ENCODE data around the gene CCDC197. TPM values are rescaled to one million over a fixed set of nuclear protein-coding genes. Genes with fewer than 3 reads are reported as not detected.
A peak's percentile ranks its signal among the peaks of the same experiment; 100 is the strongest.

CCDC197 gene
- total RNA-seq, 1 experiment from 2014 or later = not detected

- Histone ChIP-seq H4K20me1 (ENCODE audit: insufficient read depth, low read depth, low read length) (no peaks in the 10 kb centered on the region), H3K36me3 (ENCODE audit: insufficient read depth, low read length) (no peaks in the 10 kb centered on the region), H3K9ac (ENCODE audit: low read length) (no peak overlapping the region), H3K4me1 (ENCODE audit: low read length) (no peaks in the 10 kb centered on the region), H3K4me2 (ENCODE audit: low read depth, low read length, poor library complexity, severe bottlenecking) (no peak overlapping the region), H3K4me3 (ENCODE audit: low read length) (no peak overlapping the region), H2AFZ (ENCODE audit: low read length) (no peak overlapping the region), H3K27me3 (ENCODE audit: low read length) (no peaks in the 10 kb centered on the region), H3K79me2 (ENCODE audit: low read length) (no peaks in the 10 kb centered on the region), H3K27ac (ENCODE audit: low read length) (no peak overlapping the region), H3K9me2 (replicated peaks; ENCODE audit: insufficient read depth, low read length) (no peaks in the 10 kb centered on the region), H3K9me3 (ENCODE audit: low read length) (no peaks in the 10 kb centered on the region)
- DNase-seq = no peak
These were observed 33.5 kb downstream of the CCDC197 start for GRCh38 chr14:94030571-94030970.

GRCh38 chr14:94031161-94031882, 34.2 kb downstream of the CCDC197 start:
- DNase-seq = no peak
- Histone ChIP-seq H3K4me1 (ENCODE audit: low read length) (no peaks in the 10 kb centered on the region), H3K4me2 (ENCODE audit: low read depth, low read length, poor library complexity, severe bottlenecking) (no peak overlapping the region), H3K4me3 (ENCODE audit: low read length) (no peak overlapping the region), H3K27me3 (ENCODE audit: low read length) (no peaks in the 10 kb centered on the region), H3K79me2 (ENCODE audit: low read length) (no peaks in the 10 kb centered on the region), H2AFZ (ENCODE audit: low read length) (no peak overlapping the region), H3K27ac (ENCODE audit: low read length) (no peak overlapping the region), H3K9me2 (replicated peaks; ENCODE audit: insufficient read depth, low read length) (no peaks in the 10 kb centered on the region), H3K9ac (ENCODE audit: low read length) (no peak overlapping the region), H4K20me1 (ENCODE audit: insufficient read depth, low read depth, low read length) (no peaks in the 10 kb centered on the region), H3K36me3 (ENCODE audit: insufficient read depth, low read length) (no peaks in the 10 kb centered on the region), H3K9me3 (ENCODE audit: low read length) (no peaks in the 10 kb centered on the region)

DNA sequence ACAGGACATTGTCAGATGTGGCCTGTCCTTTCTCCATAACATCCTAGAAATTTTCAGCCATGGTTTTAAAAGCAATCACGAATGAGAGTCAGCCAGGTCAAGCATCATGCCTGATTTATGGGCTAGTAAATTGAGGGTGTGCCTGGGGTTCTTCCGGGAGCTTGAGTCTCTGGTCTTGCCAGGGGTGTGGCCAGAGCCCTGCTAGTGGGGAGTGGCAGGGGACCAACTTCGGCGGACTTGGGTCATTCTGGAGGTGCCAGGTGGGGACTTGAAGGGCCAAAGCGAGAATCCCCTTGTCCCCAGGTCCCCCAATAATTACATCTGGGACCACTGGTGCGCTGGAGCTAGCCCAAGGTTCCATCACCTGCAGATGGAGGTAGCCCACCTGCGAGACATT, 34.8 kb downstream of the CCDC197 start:
- Histone ChIP-seq H3K4me3 (ENCODE audit: low read length) (no peak overlapping the region), H3K4me1 (ENCODE audit: low read length) (no peaks in the 10 kb centered on the region), H3K27me3 (ENCODE audit: low read length) (no peaks in the 10 kb centered on the region), H3K27ac (ENCODE audit: low read length) (no peak overlapping the region), H3K36me3 (ENCODE audit: insufficient read depth, low read length) (no peaks in the 10 kb centered on the region), H2AFZ (ENCODE audit: low read length) (no peak overlapping the region), H4K20me1 (ENCODE audit: insufficient read depth, low read depth, low read length) (no peaks in the 10 kb centered on the region), H3K9me2 (replicated peaks; ENCODE audit: insufficient read depth, low read length) (no peaks in the 10 kb centered on the region), H3K4me2 (ENCODE audit: low read depth, low read length, poor library complexity, severe bottlenecking) (no peak overlapping the region), H3K9me3 (ENCODE audit: low read length) (no peaks in the 10 kb centered on the region), H3K9ac (ENCODE audit: low read length) (no peak overlapping the region), H3K79me2 (ENCODE audit: low read length) (no peaks in the 10 kb centered on the region)
- DNase-seq = no peak

GRCh38 chr14:94034886-94035285, 37.8 kb downstream of the CCDC197 start:
- Histone ChIP-seq H4K20me1 (ENCODE audit: insufficient read depth, low read depth, low read length) (no peaks in the 10 kb centered on the region), H3K9me3 (ENCODE audit: low read length) (no peaks in the 10 kb centered on the region), H3K9me2 (replicated peaks; ENCODE audit: insufficient read depth, low read length) (no peaks in the 10 kb centered on the region), H3K4me2 (ENCODE audit: low read depth, low read length, poor library complexity, severe bottlenecking) (no peak overlapping the region), H3K4me3 (ENCODE audit: low read length) (no peak overlapping the region), H2AFZ (ENCODE audit: low read length) (no peak overlapping the region), H3K27ac (ENCODE audit: low read length) (no peak overlapping the region), H3K79me2 (ENCODE audit: low read length) (no peaks in the 10 kb centered on the region), H3K27me3 (ENCODE audit: low read length) (no peaks in the 10 kb centered on the region), H3K36me3 (ENCODE audit: insufficient read depth, low read length) (no peaks in the 10 kb centered on the region), H3K9ac (ENCODE audit: low read length) (no peak overlapping the region), H3K4me1 (ENCODE audit: low read length) (no peaks in the 10 kb centered on the region)
- no peak for DNase-seq

GRCh38 chr14:94036313-94037167, 39.4 kb downstream of the CCDC197 start:
- H3K27me3 ChIP-seq (ENCODE audit: low read length) = no peaks in the 10 kb centered on the region
- no peaks in the 10 kb centered on the region for H4K20me1 ChIP-seq (ENCODE audit: insufficient read depth, low read depth, low read length)
- no peak overlapping the region for H3K4me3 ChIP-seq (ENCODE audit: low read length)
- no peak overlapping the region for H3K27ac ChIP-seq (ENCODE audit: low read length)
- no peaks in the 10 kb centered on the region for H3K9me2 ChIP-seq (replicated peaks; ENCODE audit: insufficient read depth, low read length)
- H3K4me2 ChIP-seq (ENCODE audit: low read depth, low read length, poor library complexity, severe bottlenecking) = no peak overlapping the region
- DNase-seq = peak; percentile 95
- H3K9ac ChIP-seq (ENCODE audit: low read length) = no peak overlapping the region
- no peaks in the 10 kb centered on the region for H3K4me1 ChIP-seq (ENCODE audit: low read length)
- no peaks in the 10 kb centered on the region for H3K79me2 ChIP-seq (ENCODE audit: low read length)
- H3K9me3 ChIP-seq (ENCODE audit: low read length) = no peaks in the 10 kb centered on the region
- no peak overlapping the region for H2AFZ ChIP-seq (ENCODE audit: low read length)
- no peaks in the 10 kb centered on the region for H3K36me3 ChIP-seq (ENCODE audit: insufficient read depth, low read length)

DNA sequence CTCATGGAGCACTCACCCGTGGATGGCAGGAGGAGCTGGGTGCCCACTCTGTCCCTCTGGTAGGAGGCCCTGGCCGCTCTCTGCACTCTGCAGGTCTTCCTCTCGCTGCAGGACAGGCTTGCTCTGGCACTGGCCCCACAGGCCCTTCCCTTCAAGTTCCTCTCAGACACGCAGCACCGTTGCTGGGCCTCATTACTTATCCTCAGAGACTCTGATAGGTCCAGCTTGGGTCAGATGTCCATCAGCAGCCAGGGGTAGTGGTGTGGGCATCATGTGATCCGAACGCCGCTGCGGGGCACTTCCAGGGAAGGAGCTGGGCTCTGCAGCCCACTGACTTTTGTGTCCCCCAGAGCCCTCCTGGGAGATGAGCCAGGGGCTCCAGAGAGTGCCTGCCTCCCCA, 40.9 kb downstream of the CCDC197 start:
- no peak overlapping the region for H3K4me2 ChIP-seq (ENCODE audit: low read depth, low read length, poor library complexity, severe bottlenecking)
- no peak overlapping the region for H3K4me3 ChIP-seq (ENCODE audit: low read length)
- no peaks in the 10 kb centered on the region for H3K79me2 ChIP-seq (ENCODE audit: low read length)
- H3K27ac ChIP-seq (ENCODE audit: low read length) = no peak overlapping the region
- H3K9me2 ChIP-seq (replicated peaks; ENCODE audit: insufficient read depth, low read length) = no peaks in the 10 kb centered on the region
- no peaks in the 10 kb centered on the region for H3K4me1 ChIP-seq (ENCODE audit: low read length)
- no peaks in the 10 kb centered on the region for H3K36me3 ChIP-seq (ENCODE audit: insufficient read depth, low read length)
- H3K27me3 ChIP-seq (ENCODE audit: low read length) = no peaks in the 10 kb centered on the region
- H3K9me3 ChIP-seq (ENCODE audit: low read length) = no peaks in the 10 kb centered on the region
- no peak overlapping the region for H3K9ac ChIP-seq (ENCODE audit: low read length)
- no peak overlapping the region for H2AFZ ChIP-seq (ENCODE audit: low read length)
- H4K20me1 ChIP-seq (ENCODE audit: insufficient read depth, low read depth, low read length) = no peaks in the 10 kb centered on the region
- DNase-seq = no peak

GRCh38 chr14:94038510-94038909, 41.4 kb downstream of the CCDC197 start:
- H3K4me2 ChIP-seq (ENCODE audit: low read depth, low read length, poor library complexity, severe bottlenecking) = no peak overlapping the region
- H3K27me3 ChIP-seq (ENCODE audit: low read length) = no peaks in the 10 kb centered on the region
- no peak for DNase-seq
- no peaks in the 10 kb centered on the region for H3K79me2 ChIP-seq (ENCODE audit: low read length)
- no peaks in the 10 kb centered on the region for H3K9me2 ChIP-seq (replicated peaks; ENCODE audit: insufficient read depth, low read length)
- H3K36me3 ChIP-seq (ENCODE audit: insufficient read depth, low read length) = no peaks in the 10 kb centered on the region
- no peak overlapping the region for H2AFZ ChIP-seq (ENCODE audit: low read length)
- H3K9me3 ChIP-seq (ENCODE audit: low read length) = no peaks in the 10 kb centered on the region
- no peak overlapping the region for H3K4me3 ChIP-seq (ENCODE audit: low read length)
- H4K20me1 ChIP-seq (ENCODE audit: insufficient read depth, low read depth, low read length) = peaks cover 4% of the 10 kb centered on the region; the same call in 1 of the 2 replicates
- H3K27ac ChIP-seq (ENCODE audit: low read length) = no peak overlapping the region
- no peak overlapping the region for H3K9ac ChIP-seq (ENCODE audit: low read length)
- H3K4me1 ChIP-seq (ENCODE audit: low read length) = no peaks in the 10 kb centered on the region

DNA sequence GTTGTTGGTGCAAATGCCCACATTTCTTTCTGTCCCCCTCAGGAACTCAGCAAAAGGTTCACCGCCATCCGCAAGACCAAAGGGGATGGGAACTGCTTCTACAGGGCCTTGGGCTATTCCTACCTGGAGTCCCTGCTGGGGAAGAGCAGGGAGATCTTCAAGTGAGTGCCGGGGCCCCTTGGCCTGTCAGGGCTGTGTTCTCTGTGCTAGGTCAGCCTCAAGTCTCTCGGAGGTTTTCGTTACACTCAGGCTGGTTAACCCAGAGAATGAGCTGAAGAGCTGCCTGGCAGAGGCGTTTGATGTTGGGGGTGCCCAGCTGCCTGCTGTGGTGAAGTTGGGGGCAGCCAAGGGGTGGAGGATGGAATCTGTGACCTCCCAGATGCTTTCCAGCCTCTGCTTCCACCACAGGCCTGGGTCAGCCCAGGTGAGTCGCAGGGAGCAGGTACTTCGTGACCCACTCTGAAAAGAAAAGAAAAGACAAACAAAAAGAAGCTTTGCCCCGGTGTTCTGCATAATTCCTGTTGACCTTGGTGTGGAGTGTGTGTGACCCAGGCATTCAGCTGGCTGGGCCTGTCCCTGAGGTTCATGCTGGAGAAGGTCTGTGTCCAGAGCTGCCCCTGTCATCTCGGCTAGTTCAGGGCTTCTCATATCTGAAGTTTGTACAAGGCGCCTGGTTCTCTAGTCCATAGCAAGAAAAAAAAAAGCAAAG, 42.0 kb downstream of the CCDC197 start:
- Histone ChIP-seq H3K27me3 (ENCODE audit: low read length) (no peaks in the 10 kb centered on the region), H3K4me3 (ENCODE audit: low read length) (no peak overlapping the region), H3K4me2 (ENCODE audit: low read depth, low read length, poor library complexity, severe bottlenecking) (no peak overlapping the region), H4K20me1 (ENCODE audit: insufficient read depth, low read depth, low read length) (peaks cover 5% of the 10 kb centered on the region; the same call in 1 of the 2 replicates), H3K9me3 (ENCODE audit: low read length) (no peaks in the 10 kb centered on the region), H3K79me2 (ENCODE audit: low read length) (no peaks in the 10 kb centered on the region), H3K9me2 (replicated peaks; ENCODE audit: insufficient read depth, low read length) (no peaks in the 10 kb centered on the region), H3K27ac (ENCODE audit: low read length) (no peak overlapping the region), H3K9ac (ENCODE audit: low read length) (no peak overlapping the region), H2AFZ (ENCODE audit: low read length) (no peak overlapping the region), H3K36me3 (ENCODE audit: insufficient read depth, low read length) (no peaks in the 10 kb centered on the region), H3K4me1 (ENCODE audit: low read length) (no peaks in the 10 kb centered on the region)
- no peak for DNase-seq
